GM19397 (cell line): ENCODE results near the gene GLT6D1.

Experiments used
- ATAC-seq: cut with Tn5 transposase; IDR thresholded peaks from one replicate; pipeline ENCODE4 v1.9.1; 2021; ENCODE audit warnings: mild to moderate bottlenecking, moderate library complexity; ENCODE audit not compliant: unreplicated experiment

The GLT6D1 gene

GRCh38 chr9:135588371-135588770 lies 51.0 kb downstream of the GLT6D1 start:
- ATAC-seq, result no peak

GRCh38 chr9:135587658-135588057 lies 51.7 kb downstream of the GLT6D1 start:
- no peak for ATAC-seq

- no peak for ATAC-seq
Measured at GRCh38 chr9:135586601-135587109, 52.7 kb downstream of the GLT6D1 start.

- no peak for ATAC-seq
Measured at GRCh38 chr9:135584934-135585333, 54.4 kb downstream of the GLT6D1 start.

DNA sequence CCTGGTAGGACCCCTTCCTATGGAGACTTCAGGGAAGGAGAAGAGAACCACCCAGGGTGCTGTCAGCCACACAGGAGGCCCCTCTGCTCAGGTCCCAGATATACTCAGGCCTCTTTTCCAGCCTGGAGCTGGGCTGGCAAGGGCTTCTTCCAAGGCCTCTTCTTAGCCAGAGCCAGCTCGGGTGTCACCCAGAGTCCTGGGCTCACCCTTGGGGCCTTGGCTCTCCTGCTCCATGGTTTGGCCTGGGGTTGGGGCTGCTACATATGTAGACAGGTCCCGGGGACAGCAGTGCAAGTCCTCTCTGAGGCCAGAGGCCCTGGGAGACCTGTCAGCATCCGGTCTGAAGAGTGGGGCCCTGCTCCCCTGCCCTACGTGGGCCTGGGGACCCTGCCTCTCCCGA lies 55.0 kb downstream of the GLT6D1 start:
- no peak for ATAC-seq

GRCh38 chr9:135583688-135584011 lies 55.7 kb downstream of the GLT6D1 start:
- no peak for ATAC-seq

GRCh38 chr9:135582966-135583687 lies 56.2 kb downstream of the GLT6D1 start:
- no peak for ATAC-seq

- ATAC-seq, result no peak
Measured at GRCh38 chr9:135582541-135582940, 56.8 kb downstream of the GLT6D1 start.

DNA sequence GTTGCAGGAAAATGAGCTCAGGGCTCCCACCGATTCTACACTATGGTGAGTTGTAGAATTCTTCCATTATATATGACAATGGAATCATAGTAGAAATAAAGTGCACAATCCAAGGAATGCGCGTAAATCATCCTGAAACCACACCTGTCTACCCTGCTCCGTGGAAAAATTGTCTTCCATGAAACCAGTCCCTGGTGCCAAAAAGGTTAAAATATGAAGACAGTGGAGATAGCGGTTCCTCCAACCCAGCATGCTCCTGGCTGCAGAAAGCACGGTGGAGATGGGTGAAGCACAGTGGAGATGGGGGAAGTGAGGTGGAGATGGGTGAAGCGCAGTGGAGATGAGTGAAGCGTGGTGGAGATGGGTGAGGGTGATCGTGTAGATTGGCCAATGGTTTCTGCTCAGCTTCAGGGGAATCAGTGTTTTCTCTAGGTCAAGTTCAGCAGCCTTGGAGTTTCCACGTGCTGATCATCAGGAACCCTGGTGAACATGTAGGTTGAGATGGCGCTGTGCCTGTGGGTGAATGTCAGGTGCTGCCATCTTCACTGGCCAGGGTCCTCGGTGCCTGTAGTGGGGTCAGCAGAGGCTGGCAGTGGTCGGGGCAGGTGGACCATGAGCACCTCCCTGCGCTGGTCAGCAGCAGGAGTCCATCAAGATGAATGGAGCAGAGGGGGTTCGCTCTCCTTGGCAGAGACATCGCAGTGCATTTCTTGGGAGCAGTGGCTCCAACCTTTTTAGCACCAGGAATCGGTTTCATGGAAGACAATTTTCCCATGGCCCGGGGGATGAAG lies 57.5 kb downstream of the GLT6D1 start:
- ATAC-seq, result no peak

- ATAC-seq, result no peak
Measured at GRCh38 chr9:135580664-135581380, 58.5 kb downstream of the GLT6D1 start.

DNA sequence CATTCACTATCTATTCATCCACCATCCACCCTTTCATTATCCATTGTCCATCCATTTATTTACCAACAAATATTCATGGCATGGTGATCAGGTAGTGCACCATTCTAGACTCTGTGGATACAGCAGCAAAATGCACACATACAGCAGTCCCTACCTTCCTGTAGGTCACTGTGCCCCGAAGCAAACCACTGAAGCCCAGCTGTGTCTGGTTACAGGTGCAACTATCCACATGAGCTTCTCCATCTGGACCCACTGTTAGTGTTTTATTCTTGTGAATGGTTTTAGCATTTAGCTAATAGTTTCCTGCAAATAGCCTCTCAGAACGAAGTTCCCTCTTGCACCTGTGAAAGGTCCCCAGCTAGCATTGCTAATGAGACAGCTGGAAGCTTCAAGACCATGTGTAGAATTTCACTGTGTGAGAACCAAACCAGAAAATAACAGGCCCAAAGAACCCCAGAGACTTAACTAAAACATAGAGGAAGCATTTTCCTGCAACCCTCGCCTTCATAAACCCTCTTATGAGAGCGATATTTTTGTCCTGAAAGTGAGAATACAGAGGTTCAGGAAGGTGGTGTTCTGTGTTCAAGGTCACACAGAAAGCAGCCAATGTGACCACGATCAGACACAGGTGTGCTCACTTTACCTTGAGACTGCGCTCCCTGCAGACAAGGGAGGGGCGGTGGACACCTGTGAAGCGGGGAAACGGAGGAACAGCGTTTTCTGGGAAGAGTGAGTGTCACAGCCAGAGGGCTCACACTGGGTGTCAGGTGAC lies 59.3 kb downstream of the GLT6D1 start:
- ATAC-seq, result no peak

GRCh38 chr9:135579356-135579755 lies 60.0 kb downstream of the GLT6D1 start:
- ATAC-seq, result no peak

DNA sequence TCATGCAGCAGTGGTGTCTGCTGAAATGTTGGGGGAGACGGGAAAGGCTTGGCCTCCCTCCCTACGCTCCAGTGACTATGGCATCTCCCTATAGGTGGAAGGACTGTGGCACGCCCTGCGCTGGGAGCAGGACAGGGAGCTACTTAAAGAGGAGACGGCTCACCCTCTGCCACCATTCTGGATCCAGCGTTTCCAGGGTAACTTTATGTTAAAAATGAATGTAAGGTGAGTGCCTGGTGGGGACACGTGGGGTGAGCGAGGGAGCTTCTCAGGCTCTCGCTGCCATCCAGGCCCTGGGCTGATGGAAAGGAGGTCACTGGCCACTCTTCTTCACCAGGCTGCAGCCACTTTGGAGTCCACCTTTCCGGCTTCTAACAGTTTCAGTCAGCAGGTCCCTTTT lies 62.1 kb downstream of the GLT6D1 start:
- ATAC-seq, result no peak

- no peak for ATAC-seq
Measured at GRCh38 chr9:135575995-135576631, 63.2 kb downstream of the GLT6D1 start.

DNA sequence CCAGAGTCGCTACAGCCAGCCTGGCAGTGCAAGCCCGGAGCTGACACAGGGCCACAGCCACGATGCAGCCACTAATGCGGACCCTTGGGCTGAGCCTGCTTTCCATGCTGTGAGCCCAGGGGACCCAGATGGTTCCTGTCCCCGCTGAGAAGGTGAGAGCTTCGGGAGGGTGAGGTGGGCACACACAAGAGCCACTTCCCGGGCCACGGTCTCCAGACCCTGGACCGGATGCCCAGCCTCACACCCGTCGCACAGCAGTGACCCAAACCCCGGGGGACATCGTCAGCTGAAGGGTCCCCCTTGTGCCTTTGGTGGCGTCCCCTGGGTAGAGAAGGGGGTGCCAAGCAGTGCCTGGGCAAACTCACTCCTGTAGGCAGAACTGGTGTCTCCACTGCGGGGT lies 64.4 kb downstream of the GLT6D1 start:
- ATAC-seq, result no peak

- no peak for ATAC-seq
Measured at GRCh38 chr9:135574331-135574730, 65.0 kb downstream of the GLT6D1 start.
